K562 (cell line): Measurements from ENCODE around the gene LAMTOR4.

Experiments
- CCAR2 ChIP-seq: fragments of 200-400 bp; formaldehyde crosslinking; IDR thresholded peaks from 2 replicates; pipeline ENCODE4 v1.6.1; 2017; ENCODE audit warnings: mild to moderate bottlenecking, low read depth, low read length
- GATAD2A ChIP-seq: fragments of 450-650 bp; IDR thresholded peaks from 2 replicates; pipeline ENCODE4 v1.6.1; 2017
- TF ChIP-seq, protein P1 (sequence below): sonication (generic); formaldehyde crosslinking; IDR thresholded peaks from 2 replicates; pipeline ENCODE4 v1.8.1; 2023; ENCODE audit warnings: mild to moderate bottlenecking, missing genetic modification reagents
- TF ChIP-seq, protein P2 (sequence below), 3 experiments: IDR thresholded peaks in 2 of 3; conservative IDR thresholded peaks in 1 of 3; 2 replicates each; pipeline ENCODE4 v1.5.1; 2011 to 2012; ENCODE audit warnings: low read length in 3 of 3, mild to moderate bottlenecking in 3 of 3, control low read depth in 2 of 3, improper control_type of control experiment in 1 of 3, inconsistent platforms in 1 of 3, low read depth in 1 of 3, mixed read lengths in 1 of 3, moderate library complexity in 1 of 3; ENCODE audit not compliant: insufficient read depth in 2 of 3
- TF ChIP-seq, protein P3 (sequence below), 2 experiments: fragments of 450-650 bp in 1 of 2; sonication (generic) in 1 of 2; formaldehyde crosslinking in 1 of 2; IDR thresholded peaks; 2 replicates each; pipeline versions ENCODE4 v1.7.1 to v1.9.0; 2016 to 2022; ENCODE audit warnings: inconsistent platforms in 1 of 2, mild to moderate bottlenecking in 1 of 2, missing genetic modification reagents in 1 of 2

DNA sequence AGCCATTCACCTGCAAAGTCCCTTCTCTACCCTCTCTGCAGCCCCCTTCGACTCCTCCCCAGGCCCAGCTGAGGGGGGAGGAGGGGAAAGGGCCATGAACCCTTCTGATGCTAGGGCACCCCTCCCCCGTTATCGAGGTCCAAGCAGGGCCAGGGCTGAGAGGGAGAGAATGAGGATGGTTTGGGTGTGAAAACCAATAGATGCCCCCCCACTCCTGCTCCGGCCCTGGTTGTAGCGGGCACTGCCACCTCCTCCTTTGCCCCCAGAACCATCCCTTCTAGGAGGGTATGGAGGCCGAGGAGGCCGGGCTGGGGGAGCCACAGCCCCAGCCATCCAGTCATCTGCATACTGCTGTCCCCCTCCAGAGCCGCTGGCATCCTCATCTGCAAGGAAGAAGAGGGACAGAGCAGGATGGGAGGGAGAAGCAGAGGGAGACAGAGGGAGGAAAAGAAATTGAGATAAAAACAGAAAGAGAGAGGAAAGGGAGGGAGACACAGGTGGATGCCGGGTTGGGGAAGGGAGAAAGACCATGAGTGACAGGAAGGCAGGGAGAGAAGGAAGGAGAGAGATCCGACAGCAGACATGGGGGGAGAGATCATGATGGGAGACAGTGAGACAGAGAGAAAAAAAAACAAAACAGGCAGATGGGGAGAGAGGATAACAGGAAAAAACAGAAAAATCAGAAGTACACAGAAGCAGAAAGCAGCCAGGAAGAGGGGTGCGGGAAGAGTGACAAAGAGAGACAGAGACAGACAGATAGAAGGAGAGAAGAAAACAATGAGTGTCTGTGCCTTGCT is 21.6 kb downstream of the LAMTOR4 start:
- TF ChIP-seq, protein P1, sequence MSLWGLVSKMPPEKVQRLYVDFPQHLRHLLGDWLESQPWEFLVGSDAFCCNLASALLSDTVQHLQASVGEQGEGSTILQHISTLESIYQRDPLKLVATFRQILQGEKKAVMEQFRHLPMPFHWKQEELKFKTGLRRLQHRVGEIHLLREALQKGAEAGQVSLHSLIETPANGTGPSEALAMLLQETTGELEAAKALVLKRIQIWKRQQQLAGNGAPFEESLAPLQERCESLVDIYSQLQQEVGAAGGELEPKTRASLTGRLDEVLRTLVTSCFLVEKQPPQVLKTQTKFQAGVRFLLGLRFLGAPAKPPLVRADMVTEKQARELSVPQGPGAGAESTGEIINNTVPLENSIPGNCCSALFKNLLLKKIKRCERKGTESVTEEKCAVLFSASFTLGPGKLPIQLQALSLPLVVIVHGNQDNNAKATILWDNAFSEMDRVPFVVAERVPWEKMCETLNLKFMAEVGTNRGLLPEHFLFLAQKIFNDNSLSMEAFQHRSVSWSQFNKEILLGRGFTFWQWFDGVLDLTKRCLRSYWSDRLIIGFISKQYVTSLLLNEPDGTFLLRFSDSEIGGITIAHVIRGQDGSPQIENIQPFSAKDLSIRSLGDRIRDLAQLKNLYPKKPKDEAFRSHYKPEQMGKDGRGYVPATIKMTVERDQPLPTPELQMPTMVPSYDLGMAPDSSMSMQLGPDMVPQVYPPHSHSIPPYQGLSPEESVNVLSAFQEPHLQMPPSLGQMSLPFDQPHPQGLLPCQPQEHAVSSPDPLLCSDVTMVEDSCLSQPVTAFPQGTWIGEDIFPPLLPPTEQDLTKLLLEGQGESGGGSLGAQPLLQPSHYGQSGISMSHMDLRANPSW: no peak
- no peak for TF ChIP-seq CCAR2
- no peak for TF ChIP-seq GATAD2A
- TF ChIP-seq, protein P2, sequence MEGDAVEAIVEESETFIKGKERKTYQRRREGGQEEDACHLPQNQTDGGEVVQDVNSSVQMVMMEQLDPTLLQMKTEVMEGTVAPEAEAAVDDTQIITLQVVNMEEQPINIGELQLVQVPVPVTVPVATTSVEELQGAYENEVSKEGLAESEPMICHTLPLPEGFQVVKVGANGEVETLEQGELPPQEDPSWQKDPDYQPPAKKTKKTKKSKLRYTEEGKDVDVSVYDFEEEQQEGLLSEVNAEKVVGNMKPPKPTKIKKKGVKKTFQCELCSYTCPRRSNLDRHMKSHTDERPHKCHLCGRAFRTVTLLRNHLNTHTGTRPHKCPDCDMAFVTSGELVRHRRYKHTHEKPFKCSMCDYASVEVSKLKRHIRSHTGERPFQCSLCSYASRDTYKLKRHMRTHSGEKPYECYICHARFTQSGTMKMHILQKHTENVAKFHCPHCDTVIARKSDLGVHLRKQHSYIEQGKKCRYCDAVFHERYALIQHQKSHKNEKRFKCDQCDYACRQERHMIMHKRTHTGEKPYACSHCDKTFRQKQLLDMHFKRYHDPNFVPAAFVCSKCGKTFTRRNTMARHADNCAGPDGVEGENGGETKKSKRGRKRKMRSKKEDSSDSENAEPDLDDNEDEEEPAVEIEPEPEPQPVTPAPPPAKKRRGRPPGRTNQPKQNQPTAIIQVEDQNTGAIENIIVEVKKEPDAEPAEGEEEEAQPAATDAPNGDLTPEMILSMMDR (IDR thresholded peaks at IDR 0.05 in 2 of 3, conservative IDR thresholded peaks at IDR 0.05 in 1 of 3; ENCODE audit: insufficient read depth in 2 of 3, low read depth in 1 of 3, low read length in 3 of 3): no peak
- TF ChIP-seq, protein P3, sequence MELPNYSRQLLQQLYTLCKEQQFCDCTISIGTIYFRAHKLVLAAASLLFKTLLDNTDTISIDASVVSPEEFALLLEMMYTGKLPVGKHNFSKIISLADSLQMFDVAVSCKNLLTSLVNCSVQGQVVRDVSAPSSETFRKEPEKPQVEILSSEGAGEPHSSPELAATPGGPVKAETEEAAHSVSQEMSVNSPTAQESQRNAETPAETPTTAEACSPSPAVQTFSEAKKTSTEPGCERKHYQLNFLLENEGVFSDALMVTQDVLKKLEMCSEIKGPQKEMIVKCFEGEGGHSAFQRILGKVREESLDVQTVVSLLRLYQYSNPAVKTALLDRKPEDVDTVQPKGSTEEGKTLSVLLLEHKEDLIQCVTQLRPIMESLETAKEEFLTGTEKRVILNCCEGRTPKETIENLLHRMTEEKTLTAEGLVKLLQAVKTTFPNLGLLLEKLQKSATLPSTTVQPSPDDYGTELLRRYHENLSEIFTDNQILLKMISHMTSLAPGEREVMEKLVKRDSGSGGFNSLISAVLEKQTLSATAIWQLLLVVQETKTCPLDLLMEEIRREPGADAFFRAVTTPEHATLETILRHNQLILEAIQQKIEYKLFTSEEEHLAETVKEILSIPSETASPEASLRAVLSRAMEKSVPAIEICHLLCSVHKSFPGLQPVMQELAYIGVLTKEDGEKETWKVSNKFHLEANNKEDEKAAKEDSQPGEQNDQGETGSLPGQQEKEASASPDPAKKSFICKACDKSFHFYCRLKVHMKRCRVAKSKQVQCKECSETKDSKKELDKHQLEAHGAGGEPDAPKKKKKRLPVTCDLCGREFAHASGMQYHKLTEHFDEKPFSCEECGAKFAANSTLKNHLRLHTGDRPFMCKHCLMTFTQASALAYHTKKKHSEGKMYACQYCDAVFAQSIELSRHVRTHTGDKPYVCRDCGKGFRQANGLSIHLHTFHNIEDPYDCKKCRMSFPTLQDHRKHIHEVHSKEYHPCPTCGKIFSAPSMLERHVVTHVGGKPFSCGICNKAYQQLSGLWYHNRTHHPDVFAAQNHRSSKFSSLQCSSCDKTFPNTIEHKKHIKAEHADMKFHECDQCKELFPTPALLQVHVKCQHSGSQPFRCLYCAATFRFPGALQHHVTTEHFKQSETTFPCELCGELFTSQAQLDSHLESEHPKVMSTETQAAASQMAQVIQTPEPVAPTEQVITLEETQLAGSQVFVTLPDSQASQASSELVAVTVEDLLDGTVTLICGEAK (IDR thresholded peaks at IDR 0.05): no peak
- TF ChIP-seq, protein P3 (CRISPR knock-in tag; IDR thresholded peaks at IDR 0.05): no peak
